ENCODE data around the gene DTNBP1.

- TF ChIP-seq CTCF (IDR thresholded peaks at IDR 0.05): no peak
- no peak for TF ChIP-seq POLR2A (IDR thresholded peaks at IDR 0.05)
These were observed 142.1 kb downstream of the DTNBP1 start for GRCh38 chr6:15520626-15521203.

All from adrenal gland (tissue), 5 donors.